Peyer's patch (tissue), 4 donors: Measurements from ENCODE around the gene ARHGEF3. TPM values are rescaled to one million over a fixed set of nuclear protein-coding genes. Genes with fewer than 3 reads are reported as not detected.

ENCODE experiments used
- DNase-seq, 3 donors: peaks; one replicate each; pipeline ENCODE4 v3.0.0-alpha.2; 2017 to 2019
- H3K27ac ChIP-seq, 4 donors: fragments of 200-600 bp; sonication (generic); one replicate each; pipeline ENCODE4 v1.5.1; 2016 to 2019
- H3K27me3 ChIP-seq, 2 donors: fragments of 200-600 bp; sonication (generic); one replicate each; pipeline ENCODE4 v1.5.1; 2019
- H3K36me3 ChIP-seq, 3 donors: fragments of 200-600 bp; sonication (generic); one replicate each; pipeline ENCODE4 v1.5.1; 2016 to 2019
- H3K4me1 ChIP-seq, 4 donors: fragments of 200-600 bp; sonication (generic); one replicate each; pipeline ENCODE4 v1.5.1; 2016 to 2019
- H3K4me3 ChIP-seq, 4 donors: fragments of 200-600 bp; sonication (generic); 1 replicate in 3 of 4; 2 replicates in 1 of 4; pipeline ENCODE4 v1.5.1; 2016 to 2019; ENCODE audit warnings: mild to moderate bottlenecking in 1 of 4
- H3K9me3 ChIP-seq, 4 donors: fragments of 200-600 bp; sonication (generic); one replicate each; pipeline ENCODE4 v1.5.1; 2016 to 2019; ENCODE audit warnings: mild to moderate bottlenecking in 1 of 4
- POLR2A ChIP-seq, 2 donors: fragments of 450-650 bp; IDR thresholded peaks; one replicate each; pipeline ENCODE4 v1.5.1; 2017; ENCODE audit warnings: antibody characterized with exemption in 2 of 2, mild to moderate bottlenecking in 2 of 2, moderate library complexity in 2 of 2
- total RNA-seq, 4 donors: library from RNA; depleted of rRNA; stranded (reverse); fragments of >200 nt; gene quantifications; one replicate each; pipeline ENCODE4 v1.1.0, GENCODE V29; 2016
- TF ChIP-seq, protein P1 (sequence below), 6 experiments: fragments of 450-650 bp in 4 of 6; fragments of 200-600 bp in 2 of 6; sonication (generic) in 1 of 6; IDR thresholded peaks; one replicate each; pipeline ENCODE4 v1.5.1; 2017 to 2019; ENCODE audit warnings: antibody characterized with exemption in 6 of 6, mild to moderate bottlenecking in 3 of 6, moderate library complexity in 1 of 6

The ARHGEF3 gene
- total RNA-seq, 4 donors from 2014 or later: 4.5 to 40.4 (median 6.2) TPM

DNA sequence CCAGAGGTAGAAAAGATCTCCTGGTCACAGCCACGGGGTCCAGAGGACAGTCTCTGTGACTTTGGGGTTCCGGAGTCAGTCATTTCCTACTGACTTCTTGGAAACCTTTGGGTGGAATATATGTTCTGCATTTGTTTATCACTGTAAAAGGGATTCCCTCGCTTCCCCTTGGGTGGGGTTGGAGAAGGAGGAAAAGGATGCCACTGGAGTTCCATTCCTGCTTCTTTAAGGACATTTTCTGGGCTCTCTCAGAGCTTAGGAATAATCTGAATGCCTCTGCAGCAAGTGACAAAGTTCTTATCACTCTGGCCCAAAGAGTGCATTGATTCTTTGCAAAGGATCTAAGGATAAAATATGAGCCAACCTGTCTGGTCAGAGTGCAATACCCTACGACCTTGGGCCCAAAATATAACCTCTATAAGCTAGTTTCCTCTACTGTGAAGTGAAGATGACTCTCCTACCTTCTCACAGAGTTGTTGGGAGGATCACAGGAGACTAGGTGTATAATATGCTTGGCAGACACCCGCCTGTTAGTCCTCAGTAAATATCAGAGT, 17.2 kb downstream of the ARHGEF3 start:
- H3K9me3 ChIP-seq: no peaks in the 10 kb centered on the region
- H3K27ac ChIP-seq: peak overlapping the region; percentile 69 to 79 (median 69)
- peaks cover 0 to 37% (median 12%) of the 10 kb centered on the region in 4 donors for H3K4me1 ChIP-seq
- TF ChIP-seq, protein P1, sequence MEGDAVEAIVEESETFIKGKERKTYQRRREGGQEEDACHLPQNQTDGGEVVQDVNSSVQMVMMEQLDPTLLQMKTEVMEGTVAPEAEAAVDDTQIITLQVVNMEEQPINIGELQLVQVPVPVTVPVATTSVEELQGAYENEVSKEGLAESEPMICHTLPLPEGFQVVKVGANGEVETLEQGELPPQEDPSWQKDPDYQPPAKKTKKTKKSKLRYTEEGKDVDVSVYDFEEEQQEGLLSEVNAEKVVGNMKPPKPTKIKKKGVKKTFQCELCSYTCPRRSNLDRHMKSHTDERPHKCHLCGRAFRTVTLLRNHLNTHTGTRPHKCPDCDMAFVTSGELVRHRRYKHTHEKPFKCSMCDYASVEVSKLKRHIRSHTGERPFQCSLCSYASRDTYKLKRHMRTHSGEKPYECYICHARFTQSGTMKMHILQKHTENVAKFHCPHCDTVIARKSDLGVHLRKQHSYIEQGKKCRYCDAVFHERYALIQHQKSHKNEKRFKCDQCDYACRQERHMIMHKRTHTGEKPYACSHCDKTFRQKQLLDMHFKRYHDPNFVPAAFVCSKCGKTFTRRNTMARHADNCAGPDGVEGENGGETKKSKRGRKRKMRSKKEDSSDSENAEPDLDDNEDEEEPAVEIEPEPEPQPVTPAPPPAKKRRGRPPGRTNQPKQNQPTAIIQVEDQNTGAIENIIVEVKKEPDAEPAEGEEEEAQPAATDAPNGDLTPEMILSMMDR (IDR thresholded peaks at IDR 0.05): no peak
- TF ChIP-seq POLR2A (IDR thresholded peaks at IDR 0.05): no peak
- no peak overlapping the region for H3K4me3 ChIP-seq
- H3K36me3 ChIP-seq: no peaks in the 10 kb centered on the region
- DNase-seq: no peak
- H3K27me3 ChIP-seq: no peaks in the 10 kb centered on the region

DNA sequence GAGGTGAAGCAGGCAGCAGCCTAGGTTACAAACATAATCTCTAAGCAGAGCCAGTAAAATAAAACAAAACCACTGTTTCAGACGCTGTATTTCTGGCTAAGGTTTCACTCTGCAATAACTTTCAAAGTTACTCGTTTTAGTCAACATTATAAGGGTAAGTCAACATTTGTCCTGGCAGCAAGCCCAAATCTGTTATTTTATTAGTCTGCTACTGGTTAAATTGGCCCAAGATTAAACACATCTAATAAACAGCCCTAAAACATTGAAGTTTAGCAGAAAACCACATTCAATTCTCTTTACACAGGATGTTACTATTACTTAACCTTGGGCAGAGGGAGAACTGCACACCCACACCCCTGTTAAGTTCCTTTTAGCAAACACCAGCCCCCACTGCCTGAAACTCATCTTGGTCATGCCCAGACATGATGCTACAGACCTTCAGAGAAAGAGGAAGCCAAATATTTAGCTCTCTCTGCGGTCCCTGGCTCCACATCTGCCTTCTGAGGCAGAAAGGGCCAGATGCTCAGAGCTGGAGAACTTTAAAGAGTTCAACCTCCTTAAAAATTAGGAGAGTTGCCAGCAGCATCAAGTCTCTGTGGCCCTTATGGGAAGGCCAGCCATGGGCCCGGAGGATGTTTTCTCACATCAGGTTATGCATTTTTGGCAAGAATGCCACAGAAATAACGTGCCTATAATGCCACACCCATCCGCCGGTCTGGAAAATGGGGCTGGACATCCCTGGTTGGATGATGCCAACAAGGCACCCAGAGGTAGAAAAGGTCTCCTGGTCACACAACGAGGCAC, 17.9 kb downstream of the ARHGEF3 start:
- H3K27me3 ChIP-seq: no peaks in the 10 kb centered on the region
- peak overlapping the region in 1 of 4 donors; percentile 6 for H3K4me3 ChIP-seq
- peak in 2 of 3 donors; percentile 81 to 90 for DNase-seq
- peak overlapping the region; percentile 69 to 79 (median 69) for H3K27ac ChIP-seq
- no peaks in the 10 kb centered on the region for H3K36me3 ChIP-seq
- H3K9me3 ChIP-seq: no peaks in the 10 kb centered on the region
- H3K4me1 ChIP-seq: peaks cover 0 to 37% (median 12%) of the 10 kb centered on the region in 4 donors
- TF ChIP-seq POLR2A (IDR thresholded peaks at IDR 0.05): peak in 1 of 2 donors; percentile 25
- TF ChIP-seq, protein P1 (IDR thresholded peaks at IDR 0.05): no peak

GRCh38 chr3:56782906-56783305, 18.8 kb downstream of the ARHGEF3 start:
- Histone ChIP-seq H3K4me3 (no peak overlapping the region), H3K4me1 (peaks cover 0 to 32% (median 12%) of the 10 kb centered on the region in 4 donors), H3K27me3 (no peaks in the 10 kb centered on the region), H3K9me3 (no peaks in the 10 kb centered on the region), H3K36me3 (no peaks in the 10 kb centered on the region), H3K27ac (peak overlapping the region; percentile 69 to 79 (median 69))
- TF ChIP-seq POLR2A (IDR thresholded peaks at IDR 0.05): no peak
- TF ChIP-seq, protein P1 (IDR thresholded peaks at IDR 0.05): no peak
- no peak for DNase-seq

DNA sequence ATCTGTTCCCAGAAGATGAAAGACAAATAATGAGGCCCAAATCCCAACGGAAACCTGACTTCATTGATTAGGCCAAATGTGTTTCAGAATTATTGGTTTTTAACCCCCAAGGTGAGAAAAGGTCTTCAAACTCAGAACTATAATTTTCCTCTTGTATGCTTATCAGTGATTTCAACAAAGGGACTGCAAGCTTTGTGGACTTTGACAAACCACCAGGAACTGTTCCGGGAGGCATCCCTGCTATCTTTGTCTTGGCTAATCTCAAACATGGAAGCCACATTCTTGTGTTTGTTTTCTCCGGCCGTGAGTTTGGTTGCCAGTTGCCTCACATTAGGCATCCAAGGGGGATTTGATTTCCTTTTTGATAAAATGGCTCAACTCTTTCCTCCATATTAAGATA, 19.5 kb downstream of the ARHGEF3 start:
- Histone ChIP-seq H3K36me3 (no peaks in the 10 kb centered on the region), H3K27me3 (no peaks in the 10 kb centered on the region), H3K4me1 (peaks cover 0 to 28% (median 12%) of the 10 kb centered on the region in 4 donors), H3K4me3 (no peak overlapping the region), H3K9me3 (no peaks in the 10 kb centered on the region), H3K27ac (peak overlapping the region; percentile 63 to 69 (median 69))
- TF ChIP-seq, protein P1 (IDR thresholded peaks at IDR 0.05): no peak
- TF ChIP-seq POLR2A (IDR thresholded peaks at IDR 0.05): no peak
- no peak for DNase-seq

DNA sequence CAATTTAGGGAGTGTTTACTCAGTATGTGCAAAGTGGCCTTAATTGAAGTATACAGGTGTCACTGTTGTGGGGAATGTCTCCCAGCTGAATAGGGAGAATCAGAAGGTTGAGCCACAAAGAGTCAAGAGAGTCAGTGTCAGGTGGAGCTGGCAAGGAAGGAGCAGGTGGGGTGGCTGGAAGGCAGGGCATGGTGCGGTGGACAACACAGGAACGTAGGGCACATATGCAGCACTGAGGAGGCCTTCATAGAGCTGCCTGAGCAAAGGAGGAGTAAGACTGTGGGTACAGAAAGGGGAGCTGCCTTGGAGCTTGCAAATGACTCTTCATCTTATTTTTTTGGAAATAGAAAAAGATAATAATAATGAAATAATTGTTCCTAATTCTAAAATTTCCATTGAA, 20.0 kb downstream of the ARHGEF3 start:
- DNase-seq: no peak
- Histone ChIP-seq H3K27ac (peak overlapping the region; percentile 63 to 69 (median 69)), H3K4me3 (no peak overlapping the region), H3K4me1 (peaks cover 0 to 28% (median 12%) of the 10 kb centered on the region in 4 donors), H3K36me3 (no peaks in the 10 kb centered on the region), H3K9me3 (no peaks in the 10 kb centered on the region), H3K27me3 (no peaks in the 10 kb centered on the region)
- TF ChIP-seq, protein P1 (IDR thresholded peaks at IDR 0.05): no peak
